NT2/D1 (cell line): ENCODE data around the gene GHITM.
"Not testable (repeated sequence)": the region's sequence is repeated elsewhere in the genome, so short reads cannot be mapped to it uniquely, and the experiment has no call there.

Experiments used
- DNase-seq: peaks from one replicate; pipeline ENCODE4 v3.0.0-alpha.2; 2011; ENCODE audit warnings: low read depth, low spot score
- H3K27me3 ChIP-seq: 2 replicates; pipeline ENCODE4 v1.6.0; 2011; ENCODE audit warnings: mild to moderate bottlenecking; ENCODE audit not compliant: insufficient read length, insufficient read depth
- H3K36me3 ChIP-seq: 2 replicates; pipeline ENCODE4 v1.6.1; 2011; ENCODE audit warnings: mild to moderate bottlenecking, low read length, mixed read lengths; ENCODE audit not compliant: insufficient read depth, insufficient read length
- H3K4me1 ChIP-seq: 2 replicates; pipeline ENCODE4 v1.5.1; 2011; ENCODE audit not compliant: insufficient read depth, insufficient read length
- H3K4me3 ChIP-seq: 2 replicates; pipeline ENCODE4 v1.5.1; 2011; ENCODE audit warnings: low read depth; ENCODE audit not compliant: insufficient read length
- H3K9ac ChIP-seq: 2 replicates; pipeline ENCODE4 v1.6.0; 2011; ENCODE audit warnings: low read depth; ENCODE audit not compliant: insufficient read length
- H3K9me3 ChIP-seq: 2 replicates; pipeline ENCODE4 v1.5.1; 2011; ENCODE audit warnings: mild to moderate bottlenecking, low read length; ENCODE audit not compliant: insufficient read depth
- SUZ12 ChIP-seq: IDR thresholded peaks from 2 replicates; pipeline ENCODE4 v1.6.1; 2011; ENCODE audit not compliant: insufficient read length, insufficient read depth; ENCODE audit errors: extremely low read depth
- YY1 ChIP-seq: IDR thresholded peaks from 2 replicates; pipeline ENCODE4 v1.6.1; 2011; ENCODE audit not compliant: insufficient read length, insufficient read depth
- ZNF274 ChIP-seq: IDR thresholded peaks from 2 replicates; pipeline ENCODE4 v1.6.1; 2011; ENCODE audit warnings: mild to moderate bottlenecking, low read depth, low read length

GHITM gene

GRCh38 chr10:84139126-84140035, at the start of gene GHITM:
Gene GHITM (plus strand): TSS chr10:84139509. CDS start chr10:84141501, 1,992 bp downstream.
- no peaks in the 10 kb centered on the region for H3K4me1 ChIP-seq
- no peaks in the 10 kb centered on the region for H3K9me3 ChIP-seq
- H3K36me3 ChIP-seq = peaks cover 38% of the 10 kb centered on the region
- peak; percentile 97 for TF ChIP-seq YY1
- TF ChIP-seq ZNF274 = no peak
- peak within 1 kb of the TSS; percentile 95 for H3K9ac ChIP-seq
- peak within 1 kb of the TSS; percentile 94 for H3K4me3 ChIP-seq
- DNase-seq = peak; percentile 94
- no peaks in the 10 kb centered on the region for H3K27me3 ChIP-seq

- Histone ChIP-seq H3K4me1 (no peaks in the 10 kb centered on the region), H3K36me3 (no peaks in the 10 kb centered on the region), H3K27me3 (no peaks in the 10 kb centered on the region), H3K9ac (no peak overlapping the region), H3K9me3 (no peaks in the 10 kb centered on the region), H3K4me3 (no peak overlapping the region)
- DNase-seq = no peak
- no peak for TF ChIP-seq YY1
- no peak for TF ChIP-seq SUZ12
- TF ChIP-seq ZNF274 = no peak
These were observed 43.4 kb upstream of the GHITM start for GRCh38 chr10:84095811-84096497.

- H3K9ac ChIP-seq = no peak overlapping the region
- no peak overlapping the region for H3K4me3 ChIP-seq
- no peaks in the 10 kb centered on the region for H3K9me3 ChIP-seq
- DNase-seq = no peak
- H3K36me3 ChIP-seq = no peaks in the 10 kb centered on the region
- H3K27me3 ChIP-seq = no peaks in the 10 kb centered on the region
- TF ChIP-seq SUZ12 (no peak), YY1 (no peak), ZNF274 (no peak)
- no peaks in the 10 kb centered on the region for H3K4me1 ChIP-seq
These were observed 41.4 kb upstream of the GHITM start for GRCh38 chr10:84097787-84098353.

GRCh38 chr10:84098667-84099066, 40.6 kb upstream of the GHITM start:
- no peak overlapping the region for H3K9ac ChIP-seq
- no peak for DNase-seq
- no peaks in the 10 kb centered on the region for H3K9me3 ChIP-seq
- TF ChIP-seq SUZ12 (no peak), YY1 (no peak), ZNF274 (no peak)
- H3K27me3 ChIP-seq = no peaks in the 10 kb centered on the region
- no peaks in the 10 kb centered on the region for H3K4me1 ChIP-seq
- H3K36me3 ChIP-seq = no peaks in the 10 kb centered on the region
- H3K4me3 ChIP-seq = no peak overlapping the region

GRCh38 chr10:84101042-84101441, 38.3 kb upstream of the GHITM start:
- Histone ChIP-seq H3K9me3 (no peaks in the 10 kb centered on the region), H3K4me1 (no peaks in the 10 kb centered on the region), H3K9ac (no peak overlapping the region), H3K27me3 (no peaks in the 10 kb centered on the region), H3K36me3 (no peaks in the 10 kb centered on the region), H3K4me3 (no peak overlapping the region)
- DNase-seq = no peak
- no peak for TF ChIP-seq YY1
- no peak for TF ChIP-seq ZNF274
- no peak for TF ChIP-seq SUZ12

GRCh38 chr10:84108797-84109196, 30.5 kb upstream of the GHITM start:
- no peak overlapping the region for H3K9ac ChIP-seq
- no peaks in the 10 kb centered on the region for H3K4me1 ChIP-seq
- DNase-seq = no peak
- no peak overlapping the region for H3K4me3 ChIP-seq
- TF ChIP-seq SUZ12 (no peak), YY1 (no peak), ZNF274 (no peak)
- H3K9me3 ChIP-seq = no peaks in the 10 kb centered on the region
- H3K27me3 ChIP-seq = no peaks in the 10 kb centered on the region
- H3K36me3 ChIP-seq = no peaks in the 10 kb centered on the region

GRCh38 chr10:84109772-84110171, 29.5 kb upstream of the GHITM start:
- not testable (repeated sequence) for H3K27me3 ChIP-seq

GRCh38 chr10:84113468-84113867, 25.8 kb upstream of the GHITM start:
- not testable (repeated sequence) for DNase-seq, H3K27me3 ChIP-seq, H3K9ac ChIP-seq, H3K9me3 ChIP-seq, H3K4me3 ChIP-seq, H3K4me1 ChIP-seq, H3K36me3 ChIP-seq

More at GRCh38 chr10:84109772-84110171, 29.5 kb upstream of the GHITM start:
- not testable (repeated sequence) for H3K9me3 ChIP-seq, H3K9ac ChIP-seq, H3K4me1 ChIP-seq, H3K36me3 ChIP-seq, DNase-seq, H3K4me3 ChIP-seq
